SHP77 (cell line): ENCODE results near the gene WDR59.
"Not testable (repeated sequence)": the region's sequence is repeated elsewhere in the genome, so short reads cannot be mapped to it uniquely, and the experiment has no call there.

Experiments used
- DNase-seq, 2 experiments: peaks; one replicate each; lab custom pipeline; 2025; lab: John Stamatoyannopoulos, UW

WDR59 gene

DNA sequence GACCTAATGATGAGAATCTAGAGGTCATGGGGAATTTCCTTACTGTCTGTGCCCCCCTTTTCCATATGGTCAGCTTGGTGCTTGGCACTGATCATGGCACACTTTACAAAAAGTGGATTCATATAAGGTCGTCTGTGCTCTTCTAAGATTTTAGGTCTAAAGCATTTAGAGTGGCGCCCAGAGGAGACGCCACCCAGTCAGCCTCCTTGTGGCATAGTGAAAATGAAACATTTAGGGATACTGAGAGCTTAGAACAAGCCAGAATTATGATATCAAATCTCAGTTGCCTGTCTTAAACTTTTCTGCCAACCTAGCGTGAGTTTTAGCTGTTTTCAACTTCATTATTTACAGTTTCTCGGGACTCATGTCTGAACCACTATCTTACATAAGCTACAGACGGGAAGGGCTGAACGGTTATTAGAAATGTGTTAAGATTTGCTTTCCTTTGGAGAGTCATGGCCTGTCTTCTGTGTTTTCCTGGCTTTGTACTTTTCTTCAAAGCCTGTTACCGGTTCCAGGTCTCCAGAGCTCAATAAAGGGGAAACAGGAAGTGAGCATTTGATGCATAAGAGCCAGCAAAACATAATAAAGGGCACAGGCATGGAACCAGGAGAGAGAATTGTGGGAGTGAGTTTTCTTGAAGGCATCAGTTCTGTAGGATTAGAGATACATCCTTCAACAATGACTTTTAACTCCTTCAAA lies 27.6 kb upstream of the WDR59 start:
- DNase-seq, result no peak

DNA sequence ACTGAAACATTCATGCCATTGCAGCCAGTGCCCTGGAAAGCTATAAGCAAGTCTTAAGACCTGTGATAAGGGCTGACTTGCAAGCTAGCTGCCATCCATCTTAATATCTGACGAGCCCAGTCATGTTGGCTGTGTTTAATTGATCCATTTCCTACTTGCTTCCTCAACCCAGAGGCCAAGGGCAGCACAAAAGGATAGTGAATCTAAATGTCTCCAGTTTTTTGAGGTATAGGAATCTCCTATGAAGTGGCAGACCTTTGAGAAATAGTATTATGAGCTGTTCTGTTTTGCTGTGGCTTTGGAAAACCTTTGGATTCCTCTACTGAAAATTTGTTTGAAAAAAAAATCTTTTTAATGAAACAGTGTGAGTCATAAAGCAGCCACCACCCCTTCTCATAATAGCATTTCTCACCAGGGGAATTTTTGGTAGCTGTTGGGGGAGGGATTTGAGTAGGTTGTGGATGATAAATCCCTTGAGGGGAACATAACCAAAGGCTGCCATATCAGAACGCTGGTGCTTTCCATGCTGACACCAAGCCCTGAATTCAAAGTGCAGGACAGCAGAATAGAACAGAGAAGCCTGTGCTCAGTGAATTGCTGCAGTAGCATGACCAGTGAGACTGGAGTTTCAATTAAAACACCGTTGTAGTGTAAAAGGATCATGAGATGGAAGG lies 26.8 kb upstream of the WDR59 start:
- DNase-seq, result no peak

DNA sequence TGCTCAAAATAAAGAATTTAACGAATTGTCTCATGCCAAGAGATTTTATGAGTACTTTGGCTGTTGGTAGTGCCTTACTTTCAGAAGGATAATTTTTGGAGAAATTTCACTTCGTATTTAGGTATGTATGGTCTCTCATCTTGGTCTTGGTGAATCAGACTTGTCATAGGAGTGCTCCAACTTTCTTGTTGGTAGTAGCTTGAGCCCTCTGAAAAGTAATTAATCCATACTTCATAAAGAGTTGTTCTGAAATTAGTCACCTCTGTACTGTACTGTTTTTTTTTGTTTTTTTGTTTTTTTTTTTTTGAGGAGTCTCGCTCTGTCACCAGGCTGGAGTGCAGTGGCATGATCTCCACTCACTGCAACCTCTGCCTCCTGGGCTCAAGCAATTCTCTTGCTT lies 25.5 kb upstream of the WDR59 start:
- no peak for DNase-seq

DNA sequence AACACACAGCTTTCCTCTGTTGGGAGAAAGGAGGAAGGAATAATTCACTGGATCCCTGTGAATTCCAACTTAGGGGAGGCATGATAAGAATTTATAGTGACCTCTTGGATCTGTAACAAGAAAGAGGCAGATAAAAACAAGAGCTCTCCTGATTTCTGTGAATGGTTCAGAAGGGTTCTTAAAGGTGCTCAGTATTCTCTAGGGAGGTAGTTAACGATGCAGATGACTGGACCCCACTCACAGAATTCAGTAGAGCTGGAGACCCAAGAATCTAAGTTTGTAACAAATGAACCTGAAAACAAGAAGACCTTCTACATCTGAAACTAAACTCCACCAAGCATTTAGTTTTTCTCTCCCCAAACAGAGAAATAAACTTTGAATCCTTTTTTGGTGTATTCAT lies 22.5 kb upstream of the WDR59 start:
- no peak for DNase-seq

DNA sequence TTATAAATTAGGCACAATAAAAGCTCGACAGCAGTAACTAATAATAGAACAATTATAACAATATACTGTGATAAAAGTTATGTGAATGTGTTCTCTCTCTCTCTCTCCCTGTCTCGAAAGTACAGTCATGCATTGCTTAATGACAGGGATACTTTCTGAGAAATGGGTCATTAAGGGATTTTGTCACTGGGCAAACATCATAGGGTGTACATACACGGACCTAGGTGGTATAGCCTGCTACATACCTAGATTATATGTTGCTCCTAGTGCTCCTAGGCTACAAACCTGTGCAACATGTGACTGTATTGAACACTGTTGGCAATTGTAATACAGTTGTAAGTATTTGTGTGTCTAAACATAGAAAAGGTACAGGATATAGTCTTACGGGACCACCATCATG lies 20.8 kb upstream of the WDR59 start:
- no peak for DNase-seq

DNA sequence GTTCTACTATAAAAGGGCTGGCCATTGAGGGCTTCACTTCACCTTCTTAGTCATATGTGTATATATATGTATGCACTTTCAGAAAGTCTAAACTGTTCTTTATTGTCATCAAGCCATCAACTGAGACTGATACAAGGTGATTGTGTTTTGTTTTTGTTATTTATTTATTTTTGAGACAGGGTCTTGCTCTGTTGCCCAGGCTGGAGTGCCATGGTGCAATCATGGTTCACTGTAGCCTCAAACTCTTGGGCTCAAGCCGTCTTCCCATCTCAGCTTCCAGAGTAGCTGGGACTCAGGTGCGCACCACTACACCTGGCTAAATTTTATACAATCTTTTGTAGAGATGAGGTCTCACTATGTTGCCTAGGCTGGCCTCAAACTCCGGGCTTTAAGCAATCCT lies 19.5 kb upstream of the WDR59 start:
- DNase-seq, result no peak

DNA sequence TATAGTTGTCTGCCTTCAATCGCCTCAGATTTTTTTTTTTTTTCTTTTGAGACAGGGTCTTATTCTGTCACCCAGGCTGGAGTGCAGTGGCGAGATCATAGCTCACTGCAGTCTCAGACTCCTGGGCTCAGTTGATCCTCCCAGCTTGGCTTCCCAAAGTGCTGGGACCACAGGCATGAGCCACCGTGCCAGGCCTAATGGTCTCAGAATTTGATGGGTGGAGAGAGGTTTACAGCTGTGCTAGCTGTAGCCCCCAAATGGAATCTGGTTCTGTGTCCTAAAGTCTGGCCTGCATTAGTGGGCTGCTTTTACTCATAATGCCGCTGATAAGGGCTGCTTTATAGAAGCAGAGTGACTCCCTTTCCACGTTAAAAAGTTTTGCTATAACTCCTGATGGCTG lies 19.0 kb upstream of the WDR59 start:
- no peak for DNase-seq

DNA sequence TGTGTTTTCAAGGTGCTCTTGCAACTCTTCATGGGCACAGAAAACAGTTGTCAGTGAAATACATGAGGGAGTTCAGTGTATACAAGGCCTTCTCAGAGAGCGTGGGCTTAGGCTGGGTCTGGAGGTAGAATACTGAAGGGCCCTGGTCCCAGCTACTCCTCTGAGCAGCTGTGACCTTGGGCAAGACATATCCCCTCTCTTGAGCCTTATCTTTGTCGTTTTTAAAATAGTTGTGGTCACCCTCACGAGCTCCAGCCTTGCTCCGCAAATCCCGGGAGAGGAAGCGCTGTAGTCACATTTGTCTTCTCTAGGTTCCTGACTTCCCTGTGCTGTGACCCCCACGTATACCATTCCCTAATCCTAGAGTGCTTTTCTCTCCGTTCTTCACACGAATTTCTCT lies 17.6 kb upstream of the WDR59 start:
- DNase-seq, result no peak

DNA sequence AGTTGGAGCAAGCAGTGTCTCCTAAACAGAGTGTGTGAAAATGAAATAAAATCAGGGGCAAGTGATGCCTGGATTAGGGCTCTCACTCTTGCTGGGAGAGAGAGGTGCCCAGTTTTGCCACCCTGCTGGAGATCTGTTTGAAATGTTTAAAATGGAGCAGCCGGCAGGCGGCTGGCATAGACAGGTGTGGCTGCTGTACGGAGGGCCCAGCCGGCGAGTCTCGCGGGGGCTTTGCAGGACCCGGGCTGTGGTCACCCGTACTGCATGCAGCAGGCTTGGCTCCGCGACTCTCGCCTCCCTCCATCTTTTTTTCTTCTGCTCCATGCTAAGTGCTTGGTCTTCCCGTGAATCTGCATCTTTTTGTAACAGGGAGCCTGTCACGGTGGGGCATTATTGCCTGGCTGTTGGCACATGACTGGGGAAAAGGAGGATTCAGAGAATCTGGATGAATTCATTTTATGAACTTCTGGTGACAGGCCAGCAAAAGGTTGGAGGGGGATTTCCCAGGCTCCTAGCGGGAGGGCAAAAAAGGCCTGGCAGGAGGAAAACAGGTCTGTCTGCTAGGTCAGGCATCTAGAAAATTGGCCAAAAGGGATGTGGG lies 15.7 kb upstream of the WDR59 start:
- peak; percentile 49 to 67 for DNase-seq

DNA sequence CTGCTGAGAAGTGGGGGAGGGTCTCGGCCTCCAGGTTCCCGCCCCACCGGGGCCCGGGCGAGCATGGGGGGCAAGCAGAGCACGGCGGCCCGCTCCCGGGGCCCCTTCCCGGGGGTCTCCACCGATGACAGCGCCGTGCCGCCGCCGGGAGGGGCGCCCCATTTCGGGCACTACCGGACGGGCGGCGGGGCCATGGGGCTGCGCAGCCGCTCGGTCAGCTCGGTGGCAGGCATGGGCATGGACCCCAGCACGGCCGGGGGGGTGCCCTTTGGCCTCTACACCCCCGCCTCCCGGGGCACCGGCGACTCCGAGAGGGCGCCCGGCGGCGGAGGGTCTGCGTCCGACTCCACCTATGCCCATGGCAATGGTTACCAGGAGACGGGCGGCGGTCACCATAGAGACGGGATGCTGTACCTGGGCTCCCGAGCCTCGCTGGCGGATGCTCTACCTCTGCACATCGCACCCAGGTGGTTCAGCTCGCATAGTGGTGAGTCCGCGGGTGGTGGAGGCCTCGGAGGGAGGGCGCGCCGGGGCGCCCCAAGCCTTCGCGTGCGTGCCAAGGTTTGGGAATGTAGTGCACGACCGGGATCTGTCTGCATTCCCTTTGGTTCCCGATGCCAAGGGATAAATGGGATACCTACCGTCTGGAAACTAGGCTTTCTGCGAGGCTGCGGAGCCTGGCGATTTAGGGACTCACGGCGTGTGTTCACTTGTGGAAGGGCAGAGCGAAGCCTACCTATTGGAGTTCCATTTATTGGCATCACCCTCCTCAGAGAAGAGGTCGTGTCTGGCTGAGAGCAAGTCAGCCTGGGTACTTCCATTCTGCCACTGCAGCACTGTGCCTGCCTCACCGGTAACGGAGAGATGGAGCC lies 14.9 kb upstream of the WDR59 start:
- DNase-seq, result peak; percentile 13 to 38

DNA sequence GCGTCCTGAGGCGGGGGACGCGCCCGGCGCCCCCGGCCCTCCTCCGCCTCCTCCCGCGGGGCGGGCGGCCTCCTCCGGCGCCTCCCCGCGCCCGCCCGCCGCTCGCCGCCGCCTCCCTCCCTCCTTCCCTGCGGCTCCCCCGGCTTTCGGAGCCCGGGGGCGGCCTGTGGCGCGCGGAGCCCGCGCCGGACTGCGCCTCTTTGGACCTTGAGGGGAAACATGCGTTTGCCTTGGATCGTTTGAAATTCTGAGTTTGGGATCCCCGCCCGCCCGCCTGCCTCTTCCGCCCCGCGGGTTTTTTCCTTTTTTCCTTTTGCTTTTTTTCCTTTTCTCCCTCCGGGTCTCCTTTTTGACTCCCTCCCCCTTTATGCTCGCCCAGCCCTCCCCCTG lies 14.3 kb upstream of the WDR59 start:
- DNase-seq, result no peak

DNA sequence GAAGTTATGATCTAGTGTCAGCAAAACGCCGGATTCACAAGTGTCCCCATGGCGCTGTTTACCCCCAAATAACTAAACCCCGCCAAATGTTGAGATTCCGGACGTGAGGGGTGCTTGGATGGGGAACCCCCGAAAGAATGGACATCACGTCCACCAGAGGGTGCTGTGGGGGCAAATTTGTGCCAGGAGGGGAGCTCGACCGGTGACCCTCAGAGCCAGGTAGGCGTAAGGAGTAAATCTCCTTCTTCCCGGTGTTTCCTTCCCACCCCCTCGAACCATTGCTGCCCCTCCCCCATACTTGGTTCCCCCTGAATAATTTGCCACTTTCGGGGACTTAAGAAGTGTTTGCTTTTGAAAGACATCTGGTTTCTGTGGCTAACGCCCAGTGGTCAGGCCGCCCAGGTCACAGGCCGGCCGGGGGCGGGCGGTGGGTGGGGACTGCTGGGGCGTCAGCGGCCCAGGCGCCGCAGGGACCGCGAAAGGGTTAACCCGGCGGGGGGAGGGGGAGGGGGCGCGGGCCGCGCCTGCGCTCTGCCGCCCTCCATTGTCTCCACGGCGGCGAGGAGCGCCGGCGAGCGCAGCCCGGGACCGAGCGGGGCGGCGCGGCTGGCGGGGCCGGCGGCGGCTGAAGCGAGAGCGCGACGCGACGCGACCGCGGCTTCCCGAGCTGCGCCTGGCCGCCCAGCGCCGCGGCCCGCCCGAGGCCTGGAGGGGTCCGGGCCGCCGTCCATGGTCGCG lies 13.7 kb upstream of the WDR59 start, which contains the start of gene ZNRF1:
ZNRF1 (plus strand) TSS at position 544 of the 738 bp plus-strand sequence. CDS start 648 bp downstream, outside the sequence.
- peak; percentile 84 to 88 for DNase-seq

DNA sequence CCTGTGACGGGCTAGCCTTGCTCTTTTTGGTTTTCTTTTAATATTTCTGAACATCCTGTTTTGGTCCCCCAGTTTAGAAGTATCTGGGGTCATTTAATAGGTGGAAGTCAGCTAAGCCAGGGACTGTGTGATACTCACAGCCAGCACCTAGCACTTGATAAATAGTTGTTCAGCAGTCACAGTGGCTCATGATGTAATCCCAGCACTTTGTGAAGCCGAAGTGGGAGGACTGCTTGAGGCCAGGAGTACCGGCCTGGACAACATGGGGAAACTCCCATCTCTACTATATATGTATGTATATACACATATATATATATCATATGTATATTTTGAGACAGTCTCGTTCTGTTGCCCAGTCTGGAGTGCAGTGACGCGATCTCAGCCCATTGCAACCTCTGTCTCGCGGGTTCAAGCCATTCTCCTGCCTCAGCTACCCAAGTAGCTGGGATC lies 12.1 kb upstream of the WDR59 start:
- peak in 1 of 2 experiments; percentile 7 for DNase-seq

DNA sequence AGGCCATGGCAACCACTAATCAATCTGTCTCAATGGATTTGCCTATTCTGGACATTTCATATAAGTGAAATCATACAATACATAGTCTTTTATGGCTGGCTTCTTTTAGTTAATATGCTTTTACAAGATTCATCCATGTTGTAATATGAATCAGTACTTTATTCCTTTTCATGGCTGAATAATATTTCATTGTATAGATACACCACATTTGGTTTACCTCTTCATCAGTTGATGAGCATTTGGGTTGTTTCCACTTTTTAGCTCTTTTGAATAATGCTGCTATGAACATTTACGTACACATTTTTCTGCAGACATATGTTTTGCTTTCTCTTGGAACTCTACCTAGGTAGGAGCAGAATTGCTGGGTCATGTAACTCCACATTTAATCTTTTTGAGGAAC lies 11.1 kb upstream of the WDR59 start:
- DNase-seq, result no peak

DNA sequence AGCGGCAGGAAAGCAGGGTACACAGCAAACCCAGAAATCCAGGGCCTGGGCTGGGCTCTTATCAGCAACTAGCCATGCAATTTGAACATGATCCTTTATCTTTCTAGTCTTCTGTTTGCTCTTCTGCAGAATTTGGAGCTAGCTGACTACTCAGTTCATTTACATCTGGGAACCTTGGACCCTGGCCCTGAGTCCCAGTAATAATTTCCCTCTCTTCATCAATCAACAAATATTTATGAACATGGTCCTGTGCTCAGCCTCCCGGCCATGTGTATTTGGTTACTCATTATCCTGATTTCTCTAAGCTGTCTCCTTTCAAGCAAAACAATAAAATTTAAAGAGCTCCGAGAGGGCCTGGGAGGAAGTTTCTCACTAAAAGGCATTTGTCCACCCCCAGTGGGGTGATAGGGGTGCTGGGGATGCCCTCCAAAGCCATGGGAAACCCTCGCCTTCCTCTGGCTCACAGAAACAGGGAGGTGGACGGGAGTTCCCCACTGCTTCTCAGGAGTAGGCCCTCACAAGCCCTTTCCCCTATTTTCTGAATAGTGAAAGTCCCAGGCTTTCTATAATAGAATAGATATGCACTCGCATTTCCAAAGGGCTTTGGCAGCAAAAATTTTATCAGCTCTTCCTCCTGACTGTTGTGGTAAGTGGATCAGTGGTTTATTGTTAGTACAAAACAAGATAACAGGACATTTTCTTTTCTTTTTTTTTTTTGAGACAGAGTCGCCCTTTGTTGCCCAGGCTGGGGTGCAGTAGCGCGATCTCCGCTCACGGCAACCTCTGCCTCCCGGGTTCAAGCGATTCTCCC lies 6.9 kb upstream of the WDR59 start:
- no peak for DNase-seq

DNA sequence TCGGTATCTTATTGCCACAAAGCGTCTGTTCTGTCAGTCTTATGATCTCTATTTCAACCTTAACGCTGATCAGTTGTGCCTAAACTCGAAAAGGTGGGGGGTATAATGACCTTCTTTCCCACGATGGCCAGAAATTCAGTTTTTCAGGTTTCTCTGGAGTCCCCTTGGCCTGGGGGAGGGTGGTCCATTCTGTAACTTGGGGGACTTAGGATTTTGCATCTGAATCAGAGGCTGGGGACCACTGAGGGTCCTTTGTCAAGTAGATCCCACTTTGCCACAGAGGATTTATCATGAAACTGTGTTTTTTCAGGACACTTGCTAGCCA lies 6.3 kb upstream of the WDR59 start:
- DNase-seq, result no peak

DNA sequence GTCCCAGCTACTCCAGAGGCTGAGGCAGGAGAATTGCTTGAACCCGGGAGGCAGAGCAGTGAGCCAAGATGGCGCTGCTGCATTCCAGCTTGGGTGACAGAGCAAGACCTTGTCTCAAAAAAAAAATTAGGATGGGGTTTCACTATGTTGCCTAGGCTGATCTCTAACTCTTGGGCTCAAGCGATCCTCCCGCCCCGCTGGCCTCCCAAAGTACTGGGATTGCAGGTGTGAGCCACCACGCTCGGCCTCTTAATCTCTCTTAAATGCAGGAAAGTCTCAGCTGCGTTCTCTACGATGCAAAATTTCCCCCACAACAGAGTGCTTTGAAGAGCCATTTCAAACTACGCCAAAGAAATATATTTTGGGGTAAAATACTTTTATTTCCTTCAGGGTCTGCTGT lies 5.9 kb upstream of the WDR59 start:
- no peak for DNase-seq

DNA sequence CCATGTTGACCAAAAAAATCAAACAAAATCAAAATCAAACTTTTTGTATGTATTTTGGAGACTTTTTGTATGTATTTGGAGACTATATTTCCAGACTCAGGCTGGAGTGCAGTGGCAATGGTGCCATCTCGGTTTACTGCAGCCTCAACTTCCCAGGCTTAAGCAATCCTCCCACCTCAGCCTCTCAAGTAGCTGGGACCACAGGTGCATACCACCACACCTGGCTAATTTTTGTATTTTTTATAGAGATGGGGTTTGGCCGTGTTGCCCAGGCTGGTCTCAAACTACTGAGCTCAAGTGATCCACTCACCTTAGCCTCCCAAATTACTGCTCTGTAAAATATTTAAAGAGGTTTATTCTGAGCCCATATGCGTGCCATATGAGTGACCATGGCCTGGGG lies 4.9 kb upstream of the WDR59 start:
- not testable (repeated sequence) for DNase-seq

DNA sequence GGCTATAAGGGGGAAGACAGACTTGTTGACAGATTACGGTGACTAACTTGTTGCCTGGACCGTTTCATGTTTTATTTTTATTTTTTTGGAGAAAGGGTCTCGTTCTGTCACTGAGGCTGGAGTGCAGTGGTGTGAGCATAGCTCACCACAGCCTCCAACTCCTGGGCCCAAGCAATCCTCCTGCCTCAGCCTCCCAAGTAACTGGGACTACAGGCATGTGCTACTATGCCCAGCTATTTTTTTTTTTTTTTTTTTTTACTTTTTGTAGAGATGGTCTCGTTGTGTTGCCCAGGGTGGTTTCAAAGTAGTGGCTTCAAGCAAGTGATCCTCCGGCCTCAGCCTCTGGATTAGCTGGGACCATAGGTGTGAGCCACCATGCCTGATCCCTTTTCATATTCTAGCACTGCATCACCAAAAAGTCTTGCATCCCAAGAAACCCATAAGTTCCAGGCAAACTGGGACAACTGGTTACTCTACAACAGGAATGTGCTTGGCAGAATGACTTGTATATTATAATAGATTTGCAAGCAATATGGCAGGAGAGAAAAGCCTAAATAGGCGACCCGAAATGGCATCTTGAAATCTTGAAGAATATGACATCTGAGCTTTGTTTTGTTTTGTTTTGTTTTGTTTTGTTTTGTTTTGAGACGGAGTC lies 2.2 kb upstream of the WDR59 start:
- no peak for DNase-seq

DNA sequence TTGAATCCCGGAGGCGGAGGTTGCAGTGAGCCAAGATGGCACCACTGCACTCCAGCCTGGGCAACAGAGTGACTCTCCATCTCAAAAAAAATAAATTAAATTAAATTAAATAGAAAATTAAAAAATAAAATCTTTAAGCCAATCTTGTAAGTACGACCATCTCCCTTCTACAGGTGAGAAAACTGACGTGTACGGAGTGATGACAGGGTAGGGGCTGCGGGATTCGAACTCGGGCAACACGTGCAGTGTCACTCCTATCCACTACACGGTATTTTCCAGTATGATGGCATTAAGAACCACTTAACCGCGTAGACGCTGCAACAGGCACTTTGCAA lies 762 bp downstream of the WDR59 start:
- no peak for DNase-seq

DNA sequence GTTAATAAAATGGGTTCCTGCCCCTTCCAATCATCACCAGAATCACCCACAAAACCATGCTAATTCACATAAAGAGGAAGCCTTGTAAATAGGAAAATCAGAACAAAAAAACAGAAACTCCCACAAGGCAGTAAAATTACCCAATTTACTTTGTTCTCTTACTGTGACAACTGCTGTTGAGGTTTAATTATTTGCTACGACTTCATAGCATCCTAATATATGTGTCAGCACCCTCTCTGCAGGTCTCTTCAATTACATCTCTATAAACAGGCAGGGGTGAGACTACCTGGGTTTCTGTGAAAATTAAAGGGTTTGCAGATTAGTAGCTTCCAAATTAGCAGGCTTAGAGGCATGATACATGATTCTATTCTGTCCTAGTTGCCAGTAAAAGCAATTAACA lies 2.7 kb downstream of the WDR59 start:
- no peak for DNase-seq
